Peyer's patch (tissue), 4 donors: ENCODE data around the gene COL23A1. TPM values are rescaled to one million over a fixed set of nuclear protein-coding genes. Genes with fewer than 3 reads are reported as not detected.

Experiments used
- DNase-seq, 3 donors: peaks; one replicate each; pipeline ENCODE4 v3.0.0-alpha.2; 2017 to 2019
- H3K27ac ChIP-seq, 4 donors: fragments of 200-600 bp; sonication (generic); one replicate each; pipeline ENCODE4 v1.5.1; 2016 to 2019
- H3K27me3 ChIP-seq, 2 donors: fragments of 200-600 bp; sonication (generic); one replicate each; pipeline ENCODE4 v1.5.1; 2019
- H3K36me3 ChIP-seq, 3 donors: fragments of 200-600 bp; sonication (generic); one replicate each; pipeline ENCODE4 v1.5.1; 2016 to 2019
- H3K4me1 ChIP-seq, 4 donors: fragments of 200-600 bp; sonication (generic); one replicate each; pipeline ENCODE4 v1.5.1; 2016 to 2019
- H3K4me3 ChIP-seq, 4 donors: fragments of 200-600 bp; sonication (generic); 1 replicate in 3 of 4; 2 replicates in 1 of 4; pipeline ENCODE4 v1.5.1; 2016 to 2019; ENCODE audit warnings: mild to moderate bottlenecking in 1 of 4
- H3K9me3 ChIP-seq, 4 donors: fragments of 200-600 bp; sonication (generic); one replicate each; pipeline ENCODE4 v1.5.1; 2016 to 2019; ENCODE audit warnings: mild to moderate bottlenecking in 1 of 4
- CTCF ChIP-seq, 6 experiments: fragments of 450-650 bp in 4 of 6; fragments of 200-600 bp in 2 of 6; sonication (generic) in 1 of 6; IDR thresholded peaks; one replicate each; pipeline ENCODE4 v1.5.1; 2017 to 2019; ENCODE audit warnings: antibody characterized with exemption in 6 of 6, mild to moderate bottlenecking in 3 of 6, moderate library complexity in 1 of 6
- POLR2A ChIP-seq, 2 donors: fragments of 450-650 bp; IDR thresholded peaks; one replicate each; pipeline ENCODE4 v1.5.1; 2017; ENCODE audit warnings: antibody characterized with exemption in 2 of 2, mild to moderate bottlenecking in 2 of 2, moderate library complexity in 2 of 2
- total RNA-seq, 4 donors: library from RNA; depleted of rRNA; stranded (reverse); fragments of >200 nt; gene quantifications; one replicate each; pipeline ENCODE4 v1.1.0, GENCODE V29; 2016

The COL23A1 gene
- total RNA-seq, 4 donors from 2014 or later: 0.57 to 5.8 (median 1.2) TPM; not detected in 1

GRCh38 chr5:178389026-178389729 lies 201.0 kb downstream of the COL23A1 start:
- Histone ChIP-seq H3K4me1 (no peaks in the 10 kb centered on the region), H3K4me3 (no peak overlapping the region), H3K9me3 (no peaks in the 10 kb centered on the region), H3K27me3 (no peaks in the 10 kb centered on the region), H3K36me3 (no peaks in the 10 kb centered on the region), H3K27ac (no peak overlapping the region)
- TF ChIP-seq CTCF (IDR thresholded peaks at IDR 0.05): no peak
- no peak for TF ChIP-seq POLR2A (IDR thresholded peaks at IDR 0.05)
- DNase-seq: peak in 1 of 3 donors; percentile 13

GRCh38 chr5:178388386-178389025 lies 201.7 kb downstream of the COL23A1 start:
- peak in 1 of 3 donors; percentile 57 for DNase-seq

GRCh38 chr5:178387856-178388190 lies 202.4 kb downstream of the COL23A1 start:
- no peaks in the 10 kb centered on the region for H3K9me3 ChIP-seq
- H3K4me1 ChIP-seq: no peaks in the 10 kb centered on the region
- DNase-seq: peak in 1 of 3 donors; percentile 10
- TF ChIP-seq POLR2A (IDR thresholded peaks at IDR 0.05): no peak
- TF ChIP-seq CTCF (IDR thresholded peaks at IDR 0.05): no peak
- H3K4me3 ChIP-seq: no peak overlapping the region
- no peak overlapping the region for H3K27ac ChIP-seq
- H3K27me3 ChIP-seq: no peaks in the 10 kb centered on the region
- H3K36me3 ChIP-seq: no peaks in the 10 kb centered on the region

More at GRCh38 chr5:178388386-178389025, 201.7 kb downstream of the COL23A1 start:
- H3K27ac ChIP-seq: no peak overlapping the region
- H3K27me3 ChIP-seq: no peaks in the 10 kb centered on the region
- H3K4me1 ChIP-seq: no peaks in the 10 kb centered on the region
- no peaks in the 10 kb centered on the region for H3K9me3 ChIP-seq
- no peaks in the 10 kb centered on the region for H3K36me3 ChIP-seq
- H3K4me3 ChIP-seq: no peak overlapping the region
- TF ChIP-seq CTCF (IDR thresholded peaks at IDR 0.05) (no peak), POLR2A (IDR thresholded peaks at IDR 0.05) (no peak)

GRCh38 chr5:178387061-178387855 lies 202.9 kb downstream of the COL23A1 start:
- Histone ChIP-seq H3K27me3 (no peaks in the 10 kb centered on the region), H3K4me1 (no peaks in the 10 kb centered on the region), H3K4me3 (no peak overlapping the region), H3K36me3 (no peaks in the 10 kb centered on the region), H3K9me3 (no peaks in the 10 kb centered on the region), H3K27ac (no peak overlapping the region)
- peak in 1 of 3 donors; percentile 38 for DNase-seq
- no peak for TF ChIP-seq POLR2A (IDR thresholded peaks at IDR 0.05)
- TF ChIP-seq CTCF (IDR thresholded peaks at IDR 0.05): no peak

GRCh38 chr5:178386336-178386931 lies 203.8 kb downstream of the COL23A1 start:
- H3K27me3 ChIP-seq: no peaks in the 10 kb centered on the region
- DNase-seq: no peak
- no peak for TF ChIP-seq POLR2A (IDR thresholded peaks at IDR 0.05)
- TF ChIP-seq CTCF (IDR thresholded peaks at IDR 0.05): no peak

More at GRCh38 chr5:178386336-178386931, 203.8 kb downstream of the COL23A1 start:
- Histone ChIP-seq H3K9me3 (no peaks in the 10 kb centered on the region), H3K4me1 (no peaks in the 10 kb centered on the region), H3K36me3 (no peaks in the 10 kb centered on the region), H3K4me3 (no peak overlapping the region), H3K27ac (no peak overlapping the region)
